ENCODE results near the gene CDH7.
A peak's percentile ranks its signal among the peaks of the same experiment; 100 is the strongest.

Gene CDH7

GRCh38 chr18:65711493-65711892 lies 39.3 kb upstream of the CDH7 start:
- H3K79me2 ChIP-seq (ENCODE audit: control insufficient read depth, low read length), result no peaks in the 10 kb centered on the region
- no peak for TF ChIP-seq EZH2phosphoT487 (IDR thresholded peaks at IDR 0.05; ENCODE audit: borderline replicate concordance, low read length)
- TF ChIP-seq, protein P1, sequence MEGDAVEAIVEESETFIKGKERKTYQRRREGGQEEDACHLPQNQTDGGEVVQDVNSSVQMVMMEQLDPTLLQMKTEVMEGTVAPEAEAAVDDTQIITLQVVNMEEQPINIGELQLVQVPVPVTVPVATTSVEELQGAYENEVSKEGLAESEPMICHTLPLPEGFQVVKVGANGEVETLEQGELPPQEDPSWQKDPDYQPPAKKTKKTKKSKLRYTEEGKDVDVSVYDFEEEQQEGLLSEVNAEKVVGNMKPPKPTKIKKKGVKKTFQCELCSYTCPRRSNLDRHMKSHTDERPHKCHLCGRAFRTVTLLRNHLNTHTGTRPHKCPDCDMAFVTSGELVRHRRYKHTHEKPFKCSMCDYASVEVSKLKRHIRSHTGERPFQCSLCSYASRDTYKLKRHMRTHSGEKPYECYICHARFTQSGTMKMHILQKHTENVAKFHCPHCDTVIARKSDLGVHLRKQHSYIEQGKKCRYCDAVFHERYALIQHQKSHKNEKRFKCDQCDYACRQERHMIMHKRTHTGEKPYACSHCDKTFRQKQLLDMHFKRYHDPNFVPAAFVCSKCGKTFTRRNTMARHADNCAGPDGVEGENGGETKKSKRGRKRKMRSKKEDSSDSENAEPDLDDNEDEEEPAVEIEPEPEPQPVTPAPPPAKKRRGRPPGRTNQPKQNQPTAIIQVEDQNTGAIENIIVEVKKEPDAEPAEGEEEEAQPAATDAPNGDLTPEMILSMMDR (IDR thresholded peaks at IDR 0.05; ENCODE audit: low read depth, low read length, poor library complexity, severe bottlenecking), result no peak

DNA sequence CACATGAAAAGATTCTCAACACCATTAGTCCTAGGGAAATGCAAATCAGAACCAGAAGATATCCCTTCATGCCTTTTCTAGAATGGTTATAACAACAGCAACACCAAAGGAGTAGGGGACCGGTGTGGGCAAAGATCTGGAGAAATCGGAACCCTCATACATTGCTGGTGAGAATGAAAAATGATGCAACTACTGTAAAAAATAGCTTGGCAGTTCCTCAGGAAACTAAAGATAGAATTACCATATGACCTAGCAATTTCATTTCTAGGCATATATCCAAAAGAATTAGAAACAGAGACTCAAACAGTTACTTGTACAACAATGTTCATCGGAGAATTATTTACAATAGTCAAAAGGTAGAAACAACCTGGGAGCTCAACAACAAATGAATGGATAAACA lies 29.2 kb upstream of the CDH7 start:
- Histone ChIP-seq H3K9me2 (replicated peaks; ENCODE audit: control insufficient read depth, low read length) (no peaks in the 10 kb centered on the region), H3K36me3 (ENCODE audit: control insufficient read depth, low read length) (no peaks in the 10 kb centered on the region)
- TF ChIP-seq, protein P1 (IDR thresholded peaks at IDR 0.05; ENCODE audit: low read depth, low read length, poor library complexity, severe bottlenecking), result no peak
- TF ChIP-seq EZH2phosphoT487 (IDR thresholded peaks at IDR 0.05; ENCODE audit: borderline replicate concordance, low read length), result no peak

More at GRCh38 chr18:65711493-65711892, 39.3 kb upstream of the CDH7 start:
- no peaks in the 10 kb centered on the region for H3K36me3 ChIP-seq (ENCODE audit: control insufficient read depth, low read length)
- H3K4me2 ChIP-seq (ENCODE audit: low read length), result no peak overlapping the region
- no peaks in the 10 kb centered on the region for H3F3A ChIP-seq (ENCODE audit: control insufficient read depth, insufficient read depth)
- H3K9me2 ChIP-seq (replicated peaks; ENCODE audit: control insufficient read depth, low read length), result no peaks in the 10 kb centered on the region
- H4K20me1 ChIP-seq (ENCODE audit: control insufficient read depth, insufficient read depth, low read depth, low read length), result no peaks in the 10 kb centered on the region
- no peak overlapping the region for H3K4me3 ChIP-seq (ENCODE audit: low read length)
- no peaks in the 10 kb centered on the region for H3K4me1 ChIP-seq (ENCODE audit: control insufficient read depth, low read length)
- no peaks in the 10 kb centered on the region for H3K9me3 ChIP-seq (ENCODE audit: control insufficient read depth, insufficient read depth, low read length)
- H3K27me3 ChIP-seq (ENCODE audit: control insufficient read depth, low read length), result no peaks in the 10 kb centered on the region
- H3K27ac ChIP-seq (ENCODE audit: low read depth, low read length), result no peak overlapping the region

DNA sequence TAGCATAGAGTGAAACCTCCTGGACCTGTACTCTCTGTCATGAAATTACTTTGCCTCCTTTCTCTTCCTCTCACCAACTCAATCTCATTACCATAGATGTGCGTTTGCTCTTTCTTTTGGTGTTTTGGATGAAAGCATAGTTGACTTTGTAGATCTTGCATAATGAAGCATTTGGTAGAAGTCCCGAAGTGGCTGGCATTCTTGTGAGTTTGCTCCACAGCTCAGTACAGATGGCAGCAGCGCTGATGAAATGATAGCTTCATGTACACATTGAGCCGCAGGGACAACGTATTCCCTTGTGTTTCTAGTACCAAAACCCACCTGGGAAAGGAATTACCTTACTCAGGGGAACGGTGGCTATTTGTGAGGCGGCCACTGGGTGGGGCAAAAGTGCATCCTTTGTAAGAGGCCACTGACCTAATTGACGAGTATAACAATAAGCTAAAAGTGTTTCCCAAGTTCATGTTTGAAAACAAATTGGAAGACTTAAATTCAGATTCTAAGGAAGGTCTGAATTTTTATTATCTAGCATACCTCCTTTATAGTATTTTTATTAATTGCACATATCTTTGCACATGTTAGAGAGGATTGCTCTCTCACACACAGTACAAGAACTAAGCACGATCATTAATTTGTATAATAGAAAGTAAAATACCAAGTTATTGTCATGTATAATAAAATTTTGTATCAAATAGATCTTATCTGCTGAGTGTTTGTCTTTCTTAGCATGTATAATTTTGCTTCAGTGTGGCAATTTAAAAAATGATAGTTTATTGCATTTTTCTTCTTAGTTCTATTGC lies 25.4 kb upstream of the CDH7 start:
- Histone ChIP-seq H3K4me1 (ENCODE audit: control insufficient read depth, low read length) (no peaks in the 10 kb centered on the region), H3K27ac (ENCODE audit: low read depth, low read length) (no peak overlapping the region), H3F3A (ENCODE audit: control insufficient read depth, insufficient read depth) (no peaks in the 10 kb centered on the region), H3K27me3 (ENCODE audit: control insufficient read depth, low read length) (no peaks in the 10 kb centered on the region), H3K4me3 (ENCODE audit: low read length) (no peak overlapping the region), H3K9me2 (replicated peaks; ENCODE audit: control insufficient read depth, low read length) (no peaks in the 10 kb centered on the region), H3K36me3 (ENCODE audit: control insufficient read depth, low read length) (no peaks in the 10 kb centered on the region), H4K20me1 (ENCODE audit: control insufficient read depth, insufficient read depth, low read depth, low read length) (no peaks in the 10 kb centered on the region), H3K9me3 (ENCODE audit: control insufficient read depth, insufficient read depth, low read length) (no peaks in the 10 kb centered on the region), H3K4me2 (ENCODE audit: low read length) (no peak overlapping the region), H3K79me2 (ENCODE audit: control insufficient read depth, low read length) (no peaks in the 10 kb centered on the region)
- TF ChIP-seq, protein P1 (IDR thresholded peaks at IDR 0.05; ENCODE audit: low read depth, low read length, poor library complexity, severe bottlenecking), result peak; percentile 36
- no peak for TF ChIP-seq EZH2phosphoT487 (IDR thresholded peaks at IDR 0.05; ENCODE audit: borderline replicate concordance, low read length)

More for the DNA sequence above, 29.2 kb upstream of the CDH7 start:
- Histone ChIP-seq H3F3A (ENCODE audit: control insufficient read depth, insufficient read depth) (no peaks in the 10 kb centered on the region), H4K20me1 (ENCODE audit: control insufficient read depth, insufficient read depth, low read depth, low read length) (no peaks in the 10 kb centered on the region), H3K4me2 (ENCODE audit: low read length) (no peak overlapping the region), H3K27ac (ENCODE audit: low read depth, low read length) (no peak overlapping the region), H3K9me3 (ENCODE audit: control insufficient read depth, insufficient read depth, low read length) (no peaks in the 10 kb centered on the region), H3K27me3 (ENCODE audit: control insufficient read depth, low read length) (no peaks in the 10 kb centered on the region), H3K4me3 (ENCODE audit: low read length) (no peak overlapping the region), H3K79me2 (ENCODE audit: control insufficient read depth, low read length) (no peaks in the 10 kb centered on the region), H3K4me1 (ENCODE audit: control insufficient read depth, low read length) (no peaks in the 10 kb centered on the region)

Measured in DOHH2 (cell line).